Thyroid gland (tissue), 4 donors: ENCODE measurements around the gene MIGA2.

ENCODE experiments used
- POLR2A ChIP-seq, 2 donors: fragments of 450-650 bp; IDR thresholded peaks; one replicate each; pipeline ENCODE4 v1.6.1; 2017; ENCODE audit warnings: antibody characterized with exemption in 2 of 2, mild to moderate bottlenecking in 2 of 2, moderate library complexity in 1 of 2
- TF ChIP-seq, protein P1 (sequence below), 6 experiments: fragments of 200-600 bp in 3 of 6; fragments of 450-650 bp in 3 of 6; sonication (generic) in 3 of 6; IDR thresholded peaks; one replicate each; pipeline ENCODE4 v1.5.1; 2016 to 2019; ENCODE audit warnings: antibody characterized with exemption in 6 of 6, mild to moderate bottlenecking in 2 of 6, inconsistent platforms in 1 of 6, moderate library complexity in 1 of 6

DNA sequence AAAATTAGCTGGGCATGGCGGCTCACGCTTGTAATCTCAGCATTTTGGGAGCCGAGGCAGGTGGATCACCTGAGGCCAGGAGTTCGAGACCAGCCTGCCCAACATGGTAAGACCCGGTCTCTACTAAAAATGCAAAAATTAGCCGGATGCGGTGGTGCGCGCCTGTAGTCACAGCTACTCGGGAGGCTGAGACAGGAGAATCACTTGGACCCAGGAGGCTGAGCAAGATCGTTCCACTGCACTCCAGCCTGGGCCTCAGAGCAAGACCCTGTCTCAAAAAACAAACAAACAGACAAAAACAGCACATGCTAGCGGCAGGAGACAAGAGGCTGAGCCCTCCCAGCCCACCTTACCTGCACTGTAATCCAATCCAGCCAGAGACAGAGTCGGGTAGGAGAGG is 43.4 kb downstream of the MIGA2 start:
- TF ChIP-seq, protein P1, sequence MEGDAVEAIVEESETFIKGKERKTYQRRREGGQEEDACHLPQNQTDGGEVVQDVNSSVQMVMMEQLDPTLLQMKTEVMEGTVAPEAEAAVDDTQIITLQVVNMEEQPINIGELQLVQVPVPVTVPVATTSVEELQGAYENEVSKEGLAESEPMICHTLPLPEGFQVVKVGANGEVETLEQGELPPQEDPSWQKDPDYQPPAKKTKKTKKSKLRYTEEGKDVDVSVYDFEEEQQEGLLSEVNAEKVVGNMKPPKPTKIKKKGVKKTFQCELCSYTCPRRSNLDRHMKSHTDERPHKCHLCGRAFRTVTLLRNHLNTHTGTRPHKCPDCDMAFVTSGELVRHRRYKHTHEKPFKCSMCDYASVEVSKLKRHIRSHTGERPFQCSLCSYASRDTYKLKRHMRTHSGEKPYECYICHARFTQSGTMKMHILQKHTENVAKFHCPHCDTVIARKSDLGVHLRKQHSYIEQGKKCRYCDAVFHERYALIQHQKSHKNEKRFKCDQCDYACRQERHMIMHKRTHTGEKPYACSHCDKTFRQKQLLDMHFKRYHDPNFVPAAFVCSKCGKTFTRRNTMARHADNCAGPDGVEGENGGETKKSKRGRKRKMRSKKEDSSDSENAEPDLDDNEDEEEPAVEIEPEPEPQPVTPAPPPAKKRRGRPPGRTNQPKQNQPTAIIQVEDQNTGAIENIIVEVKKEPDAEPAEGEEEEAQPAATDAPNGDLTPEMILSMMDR (IDR thresholded peaks at IDR 0.05), result no peak
- TF ChIP-seq POLR2A (IDR thresholded peaks at IDR 0.05), result no peak
